ENCODE measurements around the gene NMT1. TPM values are rescaled to one million over a fixed set of nuclear protein-coding genes. Genes with fewer than 3 reads are reported as not detected.

Gene NMT1
- polyA plus RNA-seq, 4 donors, result 38.9 to 131 (median 72.0) TPM

DNA sequence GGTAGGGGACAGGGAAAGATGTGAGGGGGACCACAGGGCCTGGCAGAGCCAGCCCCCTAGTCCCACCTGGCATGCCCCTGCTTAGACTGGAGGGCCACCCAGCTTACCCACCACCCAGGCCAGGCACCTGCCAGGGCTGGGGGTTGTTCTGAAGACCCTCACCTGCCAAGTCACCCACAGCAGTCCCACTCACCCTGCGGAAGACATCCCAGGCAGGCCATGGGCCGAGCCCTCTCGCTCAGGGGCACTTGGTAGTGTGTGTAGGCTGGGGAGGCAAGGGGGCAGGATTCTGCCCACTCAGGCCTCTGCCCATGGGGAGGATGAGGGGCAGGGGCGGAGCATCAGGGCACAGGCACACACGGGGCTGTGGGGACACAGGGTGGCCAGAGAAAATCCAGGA, 67.2 kb downstream of the NMT1 start:
- no peaks in the 10 kb centered on the region for H3K9me3 ChIP-seq (ENCODE audit: control insufficient read depth in 2 of 2, insufficient read depth in 1 of 2, low read depth in 1 of 2, low read length in 1 of 2)
- peak overlapping the region in 2 of 3 donors; percentile 34 to 93 for H3K27ac ChIP-seq (ENCODE audit: low read depth in 1 of 3, low read length in 2 of 3)
- peaks cover 0 to 6% (median 0%) of the 10 kb centered on the region in 3 donors for H3K36me3 ChIP-seq (ENCODE audit: control insufficient read depth in 3 of 3, insufficient read depth in 2 of 3, low read depth in 1 of 3, low read length in 3 of 3)
- H3K4me1 ChIP-seq (ENCODE audit: control insufficient read depth in 3 of 3, insufficient read depth in 2 of 3, low read depth in 1 of 3, low read length in 2 of 3), result peaks cover 0 to 75% (median 13%) of the 10 kb centered on the region in 3 donors
- FAIRE-seq, result no peak
- H3K27me3 ChIP-seq (ENCODE audit: control insufficient read depth in 3 of 3, insufficient read depth in 3 of 3, low read length in 3 of 3), result no peaks in the 10 kb centered on the region
- DNase-seq, result no peak
- no peak overlapping the region for H3K4me3 ChIP-seq (ENCODE audit: low read depth in 1 of 3, low read length in 3 of 3)
- WGBS, 3 donors, result 77 to 81% (median 80%) methylated on average over 5 of the region's 5 CpGs

DNA sequence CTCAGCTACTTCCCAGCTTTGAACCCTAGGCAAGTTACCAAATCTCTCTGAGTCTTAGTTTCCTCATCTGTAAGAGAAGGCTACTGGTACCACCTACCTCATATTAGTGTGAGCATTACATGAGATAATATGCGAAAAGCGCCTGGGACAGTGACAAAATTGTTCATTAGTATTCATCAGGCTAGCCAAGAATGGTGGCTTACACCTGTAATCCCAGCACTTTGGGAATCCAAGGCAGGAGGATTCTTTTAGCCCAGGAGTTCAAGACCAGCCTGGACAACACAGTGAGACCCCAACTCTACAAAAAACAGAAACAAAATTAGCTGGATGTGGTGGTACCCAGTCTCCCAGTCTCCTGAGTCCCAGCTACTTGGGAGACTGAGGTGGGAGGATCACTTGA, 67.9 kb downstream of the NMT1 start:
- 94 to 100% (median 100%) methylated on average over 2 of the region's 2 CpGs for WGBS, 3 donors
- H3K27me3 ChIP-seq (ENCODE audit: control insufficient read depth in 3 of 3, insufficient read depth in 3 of 3, low read length in 3 of 3), result no peaks in the 10 kb centered on the region
- FAIRE-seq, result no peak
- H3K9me3 ChIP-seq (ENCODE audit: control insufficient read depth in 2 of 2, insufficient read depth in 1 of 2, low read depth in 1 of 2, low read length in 1 of 2), result no peaks in the 10 kb centered on the region
- DNase-seq, result no peak
- H3K4me1 ChIP-seq (ENCODE audit: control insufficient read depth in 3 of 3, insufficient read depth in 2 of 3, low read depth in 1 of 3, low read length in 2 of 3), result peaks cover 0 to 68% (median 6%) of the 10 kb centered on the region in 3 donors
- no peak overlapping the region for H3K4me3 ChIP-seq (ENCODE audit: low read depth in 1 of 3, low read length in 3 of 3)
- H3K27ac ChIP-seq (ENCODE audit: low read depth in 1 of 3, low read length in 2 of 3), result peak overlapping the region in 1 of 3 donors; percentile 93
- peaks cover 0 to 6% (median 0%) of the 10 kb centered on the region in 3 donors for H3K36me3 ChIP-seq (ENCODE audit: control insufficient read depth in 3 of 3, insufficient read depth in 2 of 3, low read depth in 1 of 3, low read length in 3 of 3)

DNA sequence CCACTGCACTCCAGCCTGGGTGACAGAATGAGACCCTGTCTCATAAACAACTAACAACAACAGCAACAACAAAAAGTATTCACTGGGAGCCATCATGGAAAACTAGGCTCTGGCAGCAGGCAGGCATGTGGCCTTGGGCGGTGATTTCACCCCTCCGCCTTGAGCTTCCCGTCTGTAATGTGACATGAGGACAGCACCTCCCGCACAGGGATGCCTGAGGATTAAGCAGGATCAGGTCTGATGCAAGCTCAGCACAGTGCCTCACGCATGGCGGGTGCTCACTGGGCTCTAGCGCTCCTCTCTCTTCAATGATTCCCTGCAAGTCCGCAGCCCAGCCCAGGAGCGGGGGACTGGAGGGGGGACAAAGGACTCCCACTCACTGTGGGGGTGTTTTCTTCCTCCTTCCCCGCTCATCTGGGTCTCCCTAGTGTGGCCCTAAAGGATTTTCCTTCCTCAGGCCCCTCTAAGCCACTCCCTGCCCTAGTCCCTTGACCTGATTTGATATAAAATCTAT, 68.4 kb downstream of the NMT1 start:
- FAIRE-seq (no peak), DNase-seq (peak in 1 of 2 donors; percentile 70)
- H3K4me3 ChIP-seq (ENCODE audit: low read depth in 1 of 3, low read length in 3 of 3), result no peak overlapping the region
- 82 to 86% (median 83%) methylated on average over 10 of the region's 10 CpGs for WGBS, 3 donors
- no peaks in the 10 kb centered on the region for H3K9me3 ChIP-seq (ENCODE audit: control insufficient read depth in 2 of 2, insufficient read depth in 1 of 2, low read depth in 1 of 2, low read length in 1 of 2)
- H3K27me3 ChIP-seq (ENCODE audit: control insufficient read depth in 3 of 3, insufficient read depth in 3 of 3, low read length in 3 of 3), result no peaks in the 10 kb centered on the region
- peaks cover 0 to 4% (median 0%) of the 10 kb centered on the region in 3 donors for H3K36me3 ChIP-seq (ENCODE audit: control insufficient read depth in 3 of 3, insufficient read depth in 2 of 3, low read depth in 1 of 3, low read length in 3 of 3)
- H3K4me1 ChIP-seq (ENCODE audit: control insufficient read depth in 3 of 3, insufficient read depth in 2 of 3, low read depth in 1 of 3, low read length in 2 of 3), result peaks cover 0 to 63% (median 6%) of the 10 kb centered on the region in 3 donors
- H3K27ac ChIP-seq (ENCODE audit: low read depth in 1 of 3, low read length in 2 of 3), result peak overlapping the region in 2 of 3 donors; percentile 1 to 93

DNA sequence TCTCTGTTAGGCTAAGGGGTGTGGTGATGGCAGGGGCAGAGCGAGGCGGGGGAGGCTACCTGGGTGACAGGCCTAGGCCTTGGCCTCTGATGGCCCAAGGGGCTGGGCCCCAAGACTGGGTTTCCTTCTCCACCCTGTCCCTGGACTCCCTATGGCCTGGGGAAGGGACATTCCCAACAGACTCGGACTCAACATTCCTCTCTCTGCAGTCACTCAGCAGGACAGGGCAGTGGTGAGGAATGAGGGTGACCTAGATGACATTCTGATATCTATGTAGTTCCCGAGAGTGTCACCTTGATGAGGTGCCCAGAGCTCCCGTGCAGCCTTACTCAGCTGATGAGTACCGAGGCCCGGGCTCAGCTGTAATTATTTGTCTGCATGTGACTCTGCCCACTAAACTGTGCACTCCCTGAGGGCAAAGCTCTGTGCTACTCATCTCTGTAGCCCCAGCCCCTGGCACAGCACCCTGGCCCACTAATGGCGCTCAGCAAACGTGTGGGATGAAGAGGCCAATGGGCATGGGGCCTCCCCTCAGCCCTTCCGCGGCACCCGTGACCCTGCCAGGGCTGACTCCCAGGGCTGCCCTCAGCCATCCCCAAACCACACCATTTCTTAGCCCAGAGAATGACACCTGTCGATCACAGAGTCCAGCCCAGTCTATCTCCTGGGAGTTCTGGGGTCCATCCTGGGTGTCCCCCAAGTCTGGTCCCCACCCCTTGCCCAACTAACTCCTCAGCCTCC, 69.0 kb downstream of the NMT1 start:
- peak; percentile 26 to 49 for DNase-seq
- Histone ChIP-seq H3K36me3 (ENCODE audit: control insufficient read depth in 3 of 3, insufficient read depth in 2 of 3, low read depth in 1 of 3, low read length in 3 of 3) (peaks cover 0 to 3% (median 0%) of the 10 kb centered on the region in 3 donors), H3K4me1 (ENCODE audit: control insufficient read depth in 3 of 3, insufficient read depth in 2 of 3, low read depth in 1 of 3, low read length in 2 of 3) (peaks cover 0 to 60% (median 6%) of the 10 kb centered on the region in 3 donors), H3K27me3 (ENCODE audit: control insufficient read depth in 3 of 3, insufficient read depth in 3 of 3, low read length in 3 of 3) (no peaks in the 10 kb centered on the region), H3K27ac (ENCODE audit: low read depth in 1 of 3, low read length in 2 of 3) (peak overlapping the region in 2 of 3 donors; percentile 1 to 93), H3K9me3 (ENCODE audit: control insufficient read depth in 2 of 2, insufficient read depth in 1 of 2, low read depth in 1 of 2, low read length in 1 of 2) (no peaks in the 10 kb centered on the region), H3K4me3 (ENCODE audit: low read depth in 1 of 3, low read length in 3 of 3) (no peak overlapping the region)
- FAIRE-seq, result no peak
- 50 to 78% (median 66%) methylated on average over 13 of the region's 13 CpGs for WGBS, 3 donors

DNA sequence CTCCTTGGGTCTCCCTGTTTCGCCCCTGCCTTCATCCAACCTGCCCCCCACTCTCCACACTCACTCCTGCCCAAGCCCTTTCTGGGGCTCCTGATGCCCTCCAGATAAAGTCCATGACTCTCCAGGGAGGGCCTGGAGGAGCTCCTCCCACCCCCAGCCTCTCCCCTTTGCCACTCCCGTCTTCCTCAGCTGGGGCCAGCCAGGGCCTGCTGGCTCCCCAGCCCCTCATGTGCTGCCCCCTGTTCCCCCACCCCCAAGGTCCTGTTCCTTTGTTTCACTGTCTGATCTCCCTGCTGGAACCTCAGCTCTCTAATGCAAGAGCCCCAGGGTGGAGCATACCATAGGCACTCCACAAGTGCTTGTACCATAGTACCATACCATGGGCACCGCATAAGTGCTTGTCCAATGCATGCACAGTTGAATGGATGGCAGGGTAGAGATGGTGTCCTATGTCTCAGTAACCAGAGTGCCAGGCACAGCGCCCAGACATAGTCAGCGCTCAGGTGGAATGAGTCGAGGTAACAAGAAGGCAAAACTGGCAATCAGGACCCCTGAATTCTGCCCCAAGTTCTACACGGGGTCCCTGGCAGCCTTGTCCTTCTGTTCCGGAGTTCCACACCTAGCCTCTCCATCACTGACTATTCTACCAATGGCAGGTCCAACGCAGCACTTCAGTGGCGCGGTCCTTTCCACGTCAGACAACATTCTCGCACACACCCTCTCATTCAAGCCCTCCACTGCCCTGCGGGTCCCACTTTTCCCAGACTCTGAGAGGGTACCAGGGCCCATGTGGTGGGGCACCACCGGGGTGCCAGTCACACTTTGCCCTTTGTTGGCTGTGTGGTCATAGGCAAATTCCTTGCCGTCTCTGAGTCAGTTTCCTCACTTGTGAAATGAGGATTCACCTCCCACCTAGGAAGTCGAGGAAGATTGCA, 69.8 kb downstream of the NMT1 start:
- Histone ChIP-seq H3K36me3 (ENCODE audit: control insufficient read depth in 3 of 3, insufficient read depth in 2 of 3, low read depth in 1 of 3, low read length in 3 of 3) (peaks cover 0 to 3% (median 0%) of the 10 kb centered on the region in 3 donors), H3K4me1 (ENCODE audit: control insufficient read depth in 3 of 3, insufficient read depth in 2 of 3, low read depth in 1 of 3, low read length in 2 of 3) (peaks cover 0 to 60% (median 6%) of the 10 kb centered on the region in 3 donors), H3K27me3 (ENCODE audit: control insufficient read depth in 3 of 3, insufficient read depth in 3 of 3, low read length in 3 of 3) (no peaks in the 10 kb centered on the region), H3K27ac (ENCODE audit: low read depth in 1 of 3, low read length in 2 of 3) (peak overlapping the region in 1 of 3 donors; percentile 93), H3K9me3 (ENCODE audit: control insufficient read depth in 2 of 2, insufficient read depth in 1 of 2, low read depth in 1 of 2, low read length in 1 of 2) (no peaks in the 10 kb centered on the region), H3K4me3 (ENCODE audit: low read depth in 1 of 3, low read length in 3 of 3) (peak overlapping the region in 2 of 3 donors; percentile 84 to 85)
- no peak for FAIRE-seq
- peak in 1 of 2 donors; percentile 56 for DNase-seq
- WGBS, 3 donors, result 75 to 82% (median 79%) methylated on average over 17 of the region's 17 CpGs

DNA sequence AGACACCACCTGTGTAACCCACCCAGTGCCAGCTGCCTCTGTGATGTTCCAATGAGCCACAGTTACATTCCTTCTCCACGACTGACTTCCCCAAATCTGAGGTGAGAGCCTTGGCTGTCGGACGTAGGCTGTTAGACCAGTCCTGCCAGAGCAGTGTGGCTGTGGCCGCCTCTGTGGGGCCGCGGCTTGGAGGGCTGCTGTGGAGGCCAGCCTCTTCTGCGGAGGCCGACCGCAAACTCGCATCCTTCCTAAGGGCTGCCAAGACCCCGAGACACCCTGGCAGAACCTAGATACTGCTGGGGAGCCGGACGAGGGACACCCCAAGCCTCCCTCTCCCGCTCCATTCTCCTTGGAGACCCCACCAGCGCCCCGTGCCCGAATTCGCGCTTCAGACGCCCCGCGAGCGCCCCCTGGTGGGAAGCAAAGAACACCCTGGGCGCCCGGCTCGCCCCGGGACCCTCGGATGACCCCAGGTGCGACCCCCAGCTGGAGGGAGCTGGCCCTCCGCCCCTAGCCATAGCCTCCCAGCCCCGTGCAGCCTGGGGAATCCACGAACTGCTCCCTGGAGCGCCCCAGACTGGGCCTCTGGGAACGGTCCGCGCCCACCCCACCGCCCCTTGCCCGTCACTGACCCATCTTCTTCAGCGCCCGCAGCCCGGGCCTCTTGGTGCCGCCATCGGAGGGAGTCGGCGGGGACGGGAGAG, 70.7 kb downstream of the NMT1 start:
- WGBS, 3 donors, result 8 to 10% (median 9%) methylated on average over 43 to 46 of the region's 46 CpGs
- DNase-seq, result peak in 1 of 2 donors; percentile 71
- H3K27me3 ChIP-seq (ENCODE audit: control insufficient read depth in 3 of 3, insufficient read depth in 3 of 3, low read length in 3 of 3), result no peaks in the 10 kb centered on the region
- peaks cover 0 to 7% (median 0%) of the 10 kb centered on the region in 3 donors for H3K36me3 ChIP-seq (ENCODE audit: control insufficient read depth in 3 of 3, insufficient read depth in 2 of 3, low read depth in 1 of 3, low read length in 3 of 3)
- H3K9me3 ChIP-seq (ENCODE audit: control insufficient read depth in 2 of 2, insufficient read depth in 1 of 2, low read depth in 1 of 2, low read length in 1 of 2), result no peaks in the 10 kb centered on the region
- peaks cover 0 to 66% (median 10%) of the 10 kb centered on the region in 3 donors for H3K4me1 ChIP-seq (ENCODE audit: control insufficient read depth in 3 of 3, insufficient read depth in 2 of 3, low read depth in 1 of 3, low read length in 2 of 3)
- no peak for FAIRE-seq
- peak overlapping the region; percentile 77 to 85 (median 84) for H3K4me3 ChIP-seq (ENCODE audit: low read depth in 1 of 3, low read length in 3 of 3)
- peak overlapping the region in 2 of 3 donors; percentile 17 to 75 for H3K27ac ChIP-seq (ENCODE audit: low read depth in 1 of 3, low read length in 2 of 3)

DNA sequence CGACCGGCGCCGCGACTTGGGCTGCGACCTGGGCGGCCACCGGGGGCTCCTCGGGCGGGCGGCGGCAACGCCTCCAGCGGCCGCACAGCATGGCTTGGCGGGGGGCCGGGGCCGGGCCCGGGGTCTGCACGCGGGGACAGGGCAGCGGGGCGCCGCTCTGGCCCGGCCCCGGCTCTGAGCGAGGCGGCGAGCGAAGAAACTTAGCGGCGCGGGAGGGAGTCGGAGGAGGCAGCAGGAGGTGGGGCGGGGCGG, 71.1 kb downstream of the NMT1 start, which contains the start of gene PLCD3:
TSS of gene PLCD3 (minus strand) at position 196 of the 252 bp plus-strand sequence. CDS start at position 91, 105 bp downstream.
- FAIRE-seq, result no peak
- Histone ChIP-seq H3K27ac (ENCODE audit: low read depth in 1 of 3, low read length in 2 of 3) (peak within 1 kb of the TSS; percentile 80 to 98 (median 84)), H3K9me3 (ENCODE audit: control insufficient read depth in 2 of 2, insufficient read depth in 1 of 2, low read depth in 1 of 2, low read length in 1 of 2) (no peaks in the 10 kb centered on the region), H3K27me3 (ENCODE audit: control insufficient read depth in 3 of 3, insufficient read depth in 3 of 3, low read length in 3 of 3) (no peaks in the 10 kb centered on the region), H3K36me3 (ENCODE audit: control insufficient read depth in 3 of 3, insufficient read depth in 2 of 3, low read depth in 1 of 3, low read length in 3 of 3) (peaks cover 0 to 12% (median 0%) of the 10 kb centered on the region in 3 donors), H3K4me1 (ENCODE audit: control insufficient read depth in 3 of 3, insufficient read depth in 2 of 3, low read depth in 1 of 3, low read length in 2 of 3) (peaks cover 0 to 63% (median 10%) of the 10 kb centered on the region in 3 donors), H3K4me3 (ENCODE audit: low read depth in 1 of 3, low read length in 3 of 3) (peak within 1 kb of the TSS; percentile 77 to 91 (median 85))
- WGBS, 3 donors, result 0 to 1% (median 0%) methylated on average over 8 to 36 of the region's 36 CpGs
- no peak for DNase-seq
